Measurements from ENCODE around the gene HAPLN1.

DNA sequence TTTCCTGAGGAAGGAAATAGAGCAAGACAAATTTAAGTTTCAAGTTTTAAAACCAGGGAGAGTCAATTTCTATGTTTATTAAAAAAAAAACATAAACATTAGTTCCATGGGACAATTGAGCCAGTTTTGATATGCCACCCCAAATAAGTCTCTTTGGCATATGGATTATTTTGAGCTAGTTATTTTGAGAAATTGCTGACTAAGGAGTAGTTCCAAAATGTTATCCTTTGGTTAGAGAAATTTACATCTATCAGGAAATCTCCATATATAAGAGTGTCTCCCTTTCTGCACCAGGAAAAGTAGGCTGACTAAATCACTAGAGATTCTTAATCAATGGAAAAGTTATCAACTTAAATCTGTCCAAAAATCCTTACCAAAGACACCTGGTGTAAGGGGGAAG lies 105.8 kb downstream of the HAPLN1 start:
- TF ChIP-seq, protein P1, sequence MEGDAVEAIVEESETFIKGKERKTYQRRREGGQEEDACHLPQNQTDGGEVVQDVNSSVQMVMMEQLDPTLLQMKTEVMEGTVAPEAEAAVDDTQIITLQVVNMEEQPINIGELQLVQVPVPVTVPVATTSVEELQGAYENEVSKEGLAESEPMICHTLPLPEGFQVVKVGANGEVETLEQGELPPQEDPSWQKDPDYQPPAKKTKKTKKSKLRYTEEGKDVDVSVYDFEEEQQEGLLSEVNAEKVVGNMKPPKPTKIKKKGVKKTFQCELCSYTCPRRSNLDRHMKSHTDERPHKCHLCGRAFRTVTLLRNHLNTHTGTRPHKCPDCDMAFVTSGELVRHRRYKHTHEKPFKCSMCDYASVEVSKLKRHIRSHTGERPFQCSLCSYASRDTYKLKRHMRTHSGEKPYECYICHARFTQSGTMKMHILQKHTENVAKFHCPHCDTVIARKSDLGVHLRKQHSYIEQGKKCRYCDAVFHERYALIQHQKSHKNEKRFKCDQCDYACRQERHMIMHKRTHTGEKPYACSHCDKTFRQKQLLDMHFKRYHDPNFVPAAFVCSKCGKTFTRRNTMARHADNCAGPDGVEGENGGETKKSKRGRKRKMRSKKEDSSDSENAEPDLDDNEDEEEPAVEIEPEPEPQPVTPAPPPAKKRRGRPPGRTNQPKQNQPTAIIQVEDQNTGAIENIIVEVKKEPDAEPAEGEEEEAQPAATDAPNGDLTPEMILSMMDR (conservative IDR thresholded peaks at IDR 0.05; ENCODE audit: low read depth in 2 of 2): no peak
- TF ChIP-seq POLR2AphosphoS5 (IDR thresholded peaks at IDR 0.05; ENCODE audit: low read depth) (no peak), EZH2 (IDR thresholded peaks at IDR 0.05; ENCODE audit: low read depth, unreplicated experiment) (no peak), NANOG (IDR thresholded peaks at IDR 0.05; ENCODE audit: borderline replicate concordance) (no peak), CREB1 (CRISPR knock-in tag; IDR thresholded peaks at IDR 0.05; ENCODE audit: low read depth) (no peak), STAT1 (IDR thresholded peaks at IDR 0.05; ENCODE audit: unreplicated experiment) (no peak), EZH2phosphoT487 (IDR thresholded peaks at IDR 0.05; ENCODE audit: unreplicated experiment) (no peak)
- TF ChIP-seq, protein P2, sequence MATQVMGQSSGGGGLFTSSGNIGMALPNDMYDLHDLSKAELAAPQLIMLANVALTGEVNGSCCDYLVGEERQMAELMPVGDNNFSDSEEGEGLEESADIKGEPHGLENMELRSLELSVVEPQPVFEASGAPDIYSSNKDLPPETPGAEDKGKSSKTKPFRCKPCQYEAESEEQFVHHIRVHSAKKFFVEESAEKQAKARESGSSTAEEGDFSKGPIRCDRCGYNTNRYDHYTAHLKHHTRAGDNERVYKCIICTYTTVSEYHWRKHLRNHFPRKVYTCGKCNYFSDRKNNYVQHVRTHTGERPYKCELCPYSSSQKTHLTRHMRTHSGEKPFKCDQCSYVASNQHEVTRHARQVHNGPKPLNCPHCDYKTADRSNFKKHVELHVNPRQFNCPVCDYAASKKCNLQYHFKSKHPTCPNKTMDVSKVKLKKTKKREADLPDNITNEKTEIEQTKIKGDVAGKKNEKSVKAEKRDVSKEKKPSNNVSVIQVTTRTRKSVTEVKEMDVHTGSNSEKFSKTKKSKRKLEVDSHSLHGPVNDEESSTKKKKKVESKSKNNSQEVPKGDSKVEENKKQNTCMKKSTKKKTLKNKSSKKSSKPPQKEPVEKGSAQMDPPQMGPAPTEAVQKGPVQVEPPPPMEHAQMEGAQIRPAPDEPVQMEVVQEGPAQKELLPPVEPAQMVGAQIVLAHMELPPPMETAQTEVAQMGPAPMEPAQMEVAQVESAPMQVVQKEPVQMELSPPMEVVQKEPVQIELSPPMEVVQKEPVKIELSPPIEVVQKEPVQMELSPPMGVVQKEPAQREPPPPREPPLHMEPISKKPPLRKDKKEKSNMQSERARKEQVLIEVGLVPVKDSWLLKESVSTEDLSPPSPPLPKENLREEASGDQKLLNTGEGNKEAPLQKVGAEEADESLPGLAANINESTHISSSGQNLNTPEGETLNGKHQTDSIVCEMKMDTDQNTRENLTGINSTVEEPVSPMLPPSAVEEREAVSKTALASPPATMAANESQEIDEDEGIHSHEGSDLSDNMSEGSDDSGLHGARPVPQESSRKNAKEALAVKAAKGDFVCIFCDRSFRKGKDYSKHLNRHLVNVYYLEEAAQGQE (IDR thresholded peaks at IDR 0.05; ENCODE audit: unreplicated experiment): no peak
